ENCODE measurements around the gene SLC16A5.

DNA sequence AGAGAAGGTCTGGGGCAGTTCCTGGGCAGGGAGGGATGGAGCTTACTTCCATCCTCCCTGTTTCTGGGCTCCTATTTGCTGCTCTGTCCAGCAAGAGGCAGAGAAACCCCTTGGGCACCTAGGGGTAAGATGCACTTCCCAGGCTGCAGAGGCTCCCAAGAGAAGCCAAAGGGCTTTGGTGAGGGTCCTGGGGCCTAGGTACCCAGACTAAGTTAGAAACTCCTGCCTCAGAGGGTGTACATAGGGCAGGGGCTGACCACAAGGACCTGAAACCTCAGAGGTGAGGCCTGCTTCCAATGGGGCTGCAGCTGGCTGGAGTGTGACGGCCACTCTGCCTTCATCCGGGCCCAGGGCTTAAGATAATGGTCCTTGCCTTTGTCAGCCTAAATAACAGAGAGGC is 20.4 kb downstream of the SLC16A5 start:
- TF ChIP-seq POLR2AphosphoS5 (IDR thresholded peaks at IDR 0.05; ENCODE audit: low read depth, low read length) (no peak), POLR2A (IDR thresholded peaks at IDR 0.05; ENCODE audit: low read depth, low read length) (no peak), TAF1 (IDR thresholded peaks at IDR 0.05; ENCODE audit: borderline replicate concordance, low read depth, low read length) (no peak)

All from GM12892 (cell line).